H1 (cell line): ENCODE results near the gene B9D2. TPM values are rescaled to one million over a fixed set of nuclear protein-coding genes. Genes with fewer than 3 reads are reported as not detected.

ENCODE experiments used
- CTCF ChIA-PET: fragments of 300-600 bp; sonication (Branson Sonifier 250); formaldehyde crosslinking; loops from one replicate; lab custom pipeline; 2021; ENCODE audit not compliant: partially characterized antibody; lab: Charles Lee
- POLR2A ChIA-PET: fragments of 300-600 bp; sonication (Branson Sonifier 250); formaldehyde crosslinking; loops from one replicate; lab custom pipeline; 2021; ENCODE audit warnings: inconsistent platforms; ENCODE audit not compliant: partially characterized antibody; lab: Charles Lee
- DNase-seq, 2 experiments: peaks; one replicate each; pipeline versions ENCODE4 v3.0.0 to v3.0.0-alpha.2; 2010 to 2022; ENCODE audit warnings: low spot score in 2 of 2, low read depth in 1 of 2, mixed read lengths in 1 of 2
- FAIRE-seq: peaks from 2 replicates; lab custom pipeline; 2011; peaks lifted over from hg19 to GRCh38; lab: Jason Lieb, UNC
- H2AFZ ChIP-seq: 2 replicates; pipeline ENCODE4 v1.8.1; 2012; ENCODE audit warnings: low read length, inconsistent platforms
- H2AK5ac ChIP-seq: 2 replicates; pipeline ENCODE4 v1.6.1; 2013; ENCODE audit warnings: low read depth, low read length
- H2BK120ac ChIP-seq: replicated peaks from 2 replicates; pipeline ENCODE3; 2013; ENCODE audit warnings: low read depth, low read length, inconsistent platforms
- H2BK12ac ChIP-seq: 2 replicates; pipeline ENCODE4 v1.6.1; 2013; ENCODE audit warnings: low read depth, low read length
- H2BK15ac ChIP-seq: 2 replicates; pipeline ENCODE4 v1.6.1; 2013; ENCODE audit warnings: low read length
- H2BK20ac ChIP-seq: 2 replicates; pipeline ENCODE4 v1.6.1; 2013; ENCODE audit warnings: low read length
- H2BK5ac ChIP-seq: 2 replicates; pipeline ENCODE4 v1.6.1; 2013; ENCODE audit warnings: low read depth, low read length
- H3K14ac ChIP-seq: 2 replicates; pipeline ENCODE4 v1.6.1; 2013; ENCODE audit warnings: inconsistent platforms; ENCODE audit not compliant: insufficient read length
- H3K18ac ChIP-seq: 2 replicates; pipeline ENCODE4 v1.6.1; 2013; ENCODE audit warnings: low read length; ENCODE audit errors: extremely low read depth
- H3K23ac ChIP-seq: 2 replicates; pipeline ENCODE4 v1.6.1; 2013; ENCODE audit warnings: inconsistent platforms; ENCODE audit not compliant: insufficient read length
- H3K23me2 ChIP-seq: 2 replicates; pipeline ENCODE4 v1.6.1; 2013; ENCODE audit warnings: low read depth, low read length
- H3K27ac ChIP-seq: 2 replicates; pipeline ENCODE4 v1.6.1; 2011; ENCODE audit warnings: low read depth, low read length, inconsistent platforms
- H3K27me3 ChIP-seq, 4 experiments: replicated peaks in 1 of 4; 1 replicate in 1 of 4; 2 replicates in 3 of 4; pipeline versions ENCODE4 v1.6.1 to v1.8.1; 2011 to 2013; ENCODE audit warnings: low read length in 3 of 4, mild to moderate bottlenecking in 3 of 4, inconsistent platforms in 2 of 4, mixed read lengths in 2 of 4, moderate library complexity in 1 of 4; ENCODE audit not compliant: control insufficient read depth in 3 of 4, insufficient read depth in 3 of 4; ENCODE audit errors: extremely low read depth in 1 of 4
- H3K36me3 ChIP-seq, 4 experiments: 2 replicates each; pipeline versions ENCODE4 v1.6.1 to v1.8.1; 2011 to 2013; ENCODE audit warnings: mild to moderate bottlenecking in 4 of 4, low read length in 3 of 4, moderate library complexity in 2 of 4, control low read depth in 1 of 4, inconsistent platforms in 1 of 4; ENCODE audit not compliant: insufficient read depth in 4 of 4, control insufficient read depth in 2 of 4
- H3K4ac ChIP-seq: replicated peaks from 2 replicates; pipeline ENCODE3; 2013; ENCODE audit warnings: low read length, low read depth, mixed read lengths, inconsistent platforms; ENCODE audit not compliant: insufficient read length
- H3K4me1 ChIP-seq, 4 experiments: replicated peaks in 1 of 4; 1 replicate in 1 of 4; 2 replicates in 3 of 4; pipeline versions ENCODE4 v1.6.1 to v1.8.1; 2011 to 2013; ENCODE audit warnings: low read length in 3 of 4, inconsistent platforms in 2 of 4, mixed read lengths in 1 of 4; ENCODE audit not compliant: insufficient read depth in 4 of 4, control insufficient read depth in 3 of 4
- H3K4me2 ChIP-seq, 2 experiments: 2 replicates each; pipeline versions ENCODE4 v1.6.1 to v1.8.1; 2011 to 2013; ENCODE audit warnings: low read depth in 2 of 2, low read length in 2 of 2, control low read depth in 1 of 2, inconsistent platforms in 1 of 2, mild to moderate bottlenecking in 1 of 2; ENCODE audit not compliant: insufficient read depth in 1 of 2
- H3K4me3 ChIP-seq, 4 experiments: fragments of 200-600, 300-600 bp in 1 of 4; sonication (generic), shearing (Covaris generic), sonication (Bioruptor Twin) in 1 of 4; 2 replicates each; pipeline versions ENCODE4 v1.5.1 to v1.8.1; 2011 to 2016; ENCODE audit warnings: low read length in 4 of 4, low read depth in 3 of 4, control low read depth in 2 of 4, inconsistent platforms in 2 of 4, mild to moderate bottlenecking in 2 of 4, mixed read lengths in 1 of 4, moderate library complexity in 1 of 4; ENCODE audit not compliant: insufficient read depth in 2 of 4; ENCODE audit errors: extremely low read depth in 1 of 4
- H3K56ac ChIP-seq: replicated peaks from 2 replicates; pipeline ENCODE3; 2013; ENCODE audit warnings: low read depth, mild to moderate bottlenecking, mixed read lengths, low read length, inconsistent platforms; ENCODE audit not compliant: insufficient read length
- H3K79me1 ChIP-seq: 2 replicates; pipeline ENCODE4 v1.6.1; 2013; ENCODE audit warnings: low read depth, low read length, control low read depth
- H3K79me2 ChIP-seq, 2 experiments: 2 replicates each; pipeline versions ENCODE4 v1.6.1 to v1.8.1; 2012 to 2013; ENCODE audit warnings: low read length in 2 of 2, mild to moderate bottlenecking in 2 of 2, inconsistent platforms in 1 of 2; ENCODE audit not compliant: insufficient read depth in 2 of 2, control insufficient read depth in 1 of 2
- H3K9ac ChIP-seq, 4 experiments: replicated peaks in 1 of 4; 1 replicate in 1 of 4; 2 replicates in 3 of 4; pipeline versions ENCODE4 v1.6.1 to v1.8.1; 2011 to 2013; ENCODE audit warnings: low read depth in 3 of 4, low read length in 3 of 4, control low read depth in 2 of 4, mild to moderate bottlenecking in 2 of 4, moderate library complexity in 2 of 4, inconsistent platforms in 1 of 4; ENCODE audit errors: extremely low read depth in 1 of 4
- H3K9me3 ChIP-seq, 2 experiments: 2 replicates each; pipeline versions ENCODE4 v1.6.1 to v1.8.1; 2012 to 2013; ENCODE audit warnings: mild to moderate bottlenecking in 2 of 2, moderate library complexity in 2 of 2, control low read depth in 1 of 2, inconsistent platforms in 1 of 2, low read depth in 1 of 2, low read length in 1 of 2, mixed read lengths in 1 of 2; ENCODE audit not compliant: insufficient read depth in 2 of 2
- H4K20me1 ChIP-seq, 2 experiments: replicated peaks in 1 of 2; 2 replicates each; pipeline versions ENCODE3 to v1.8.1; 2011 to 2013; ENCODE audit warnings: inconsistent platforms in 2 of 2, low read length in 2 of 2, mild to moderate bottlenecking in 1 of 2; ENCODE audit not compliant: insufficient read depth in 2 of 2, control insufficient read depth in 1 of 2
- H4K5ac ChIP-seq: 2 replicates; pipeline ENCODE4 v1.6.1; 2013; ENCODE audit warnings: low read length, low read depth, mixed read lengths, inconsistent platforms; ENCODE audit not compliant: insufficient read length
- H4K8ac ChIP-seq: 2 replicates; pipeline ENCODE4 v1.8.0; 2013; ENCODE audit warnings: mild to moderate bottlenecking, moderate library complexity, low read length, inconsistent platforms; ENCODE audit not compliant: insufficient read depth; ENCODE audit errors: extremely low read depth
- H4K91ac ChIP-seq: replicated peaks from 2 replicates; pipeline ENCODE3; 2013; ENCODE audit warnings: low read length, mixed read lengths, inconsistent platforms; ENCODE audit not compliant: insufficient read length
- CBX5 ChIP-seq: fragments of 300-800, 300-1000 bp; sonication (generic); IDR thresholded peaks from 2 replicates; pipeline ENCODE4 v1.7.1; 2016; ENCODE audit warnings: antibody characterized with exemption, low read length, low read depth
- CHD2 ChIP-seq: IDR thresholded peaks from 2 replicates; pipeline ENCODE4 v1.6.1; 2012; ENCODE audit warnings: low read length, improper control_type of control experiment
- JUN ChIP-seq: IDR thresholded peaks from 2 replicates; pipeline ENCODE4 v1.6.1; 2011; ENCODE audit warnings: low read depth, mild to moderate bottlenecking, improper control_type of control experiment, low read length
- MAX ChIP-seq: IDR thresholded peaks from 2 replicates; pipeline ENCODE4 v1.6.1; 2012; ENCODE audit warnings: inconsistent platforms
- NANOG ChIP-seq: IDR thresholded peaks from 2 replicates; pipeline ENCODE4 v1.6.1; 2011; ENCODE audit warnings: low read length, low read depth, mild to moderate bottlenecking, inconsistent platforms; ENCODE audit not compliant: insufficient read depth, poor library complexity, severe bottlenecking
- POLR2AphosphoS5 ChIP-seq: IDR thresholded peaks from 2 replicates; pipeline ENCODE4 v1.6.1; 2011; ENCODE audit warnings: low read depth, low read length
- RAD21 ChIP-seq, 2 experiments: IDR thresholded peaks in 1 of 2; conservative IDR thresholded peaks in 1 of 2; 2 replicates each; pipeline ENCODE4 v1.6.1; 2011; ENCODE audit warnings: low read depth in 2 of 2, low read length in 2 of 2, improper control_type of control experiment in 1 of 2, inconsistent platforms in 1 of 2, mild to moderate bottlenecking in 1 of 2, moderate library complexity in 1 of 2
- RNF2 ChIP-seq: fragments of 200-900, 300-1000 bp; sonication (generic); IDR thresholded peaks from 2 replicates; pipeline ENCODE4 v1.7.1; 2016; ENCODE audit warnings: borderline replicate concordance, low read depth, mild to moderate bottlenecking, antibody characterized with exemption, low read length; ENCODE audit not compliant: poor library complexity, severe bottlenecking; ENCODE audit errors: missing control alignments
- RXRA ChIP-seq: IDR thresholded peaks from 2 replicates; pipeline ENCODE4 v1.6.1; 2011; ENCODE audit warnings: low read depth, mild to moderate bottlenecking, low read length, moderate library complexity; ENCODE audit not compliant: insufficient read depth
- SAP30 ChIP-seq: fragments of 300-600 bp; sonication (generic); IDR thresholded peaks from 2 replicates; pipeline ENCODE4 v1.7.1; 2012; ENCODE audit warnings: low read length, moderate library complexity, mild to moderate bottlenecking, inconsistent platforms; ENCODE audit not compliant: insufficient read depth, insufficient replicate concordance
- SIX5 ChIP-seq: IDR thresholded peaks from 2 replicates; pipeline ENCODE4 v1.6.1; 2011; ENCODE audit warnings: mild to moderate bottlenecking, low read depth, low read length
- TBP ChIP-seq: IDR thresholded peaks from 2 replicates; pipeline ENCODE4 v1.6.1; 2011; ENCODE audit warnings: low read depth, low read length, improper control_type of control experiment
- TCF12 ChIP-seq: IDR thresholded peaks from 2 replicates; pipeline ENCODE4 v1.6.1; 2011; ENCODE audit warnings: low read depth, mild to moderate bottlenecking, low read length
- YY1 ChIP-seq: IDR thresholded peaks from 2 replicates; pipeline ENCODE4 v1.6.1; 2011; ENCODE audit warnings: low read depth, mild to moderate bottlenecking, low read length
- WGBS, 2 experiments: shearing (Covaris generic) in 1 of 2; methylation state at CpG; one replicate each; pipeline versions ENCODE4 v1.1.6 to v1.1.7; 2013 to 2015; ENCODE audit warnings: low lambda C conversion rate in 2 of 2, mixed read lengths in 2 of 2, inconsistent platforms in 1 of 2, low coverage in 1 of 2, missing lambda C conversion rate in 1 of 2; ENCODE audit not compliant: insufficient replicate concordance in 2 of 2, insufficient coverage in 1 of 2, insufficient read length in 1 of 2; ENCODE audit errors: extremely low coverage in 1 of 2, missing lambda C conversion rate in 1 of 2; 5-methylcytosine and 5-hydroxymethylcytosine counted together
- polyA plus RNA-seq, 7 experiments: library from polyadenylated mRNA; depleted of rRNA in 3 of 7; stranded (reverse) in 5 of 7; unstranded in 2 of 7; fragments of >200 nt in 5 of 7; fragments of 200-250 nt in 2 of 7; gene quantifications; 1 replicate in 5 of 7; 2 replicates in 1 of 7; 4 replicates in 1 of 7; pipeline versions ENCODE4 v1.2.1 to v1.2.3, GENCODE V29; 2011 to 2013; ENCODE audit warnings: missing spikeins in 2 of 7, mixed read lengths in 2 of 7
- total RNA-seq: library from RNA; stranded (reverse); fragmentation: NEBNext Ultra II Directional; extraction: Animal tissue kit (Norgen Biotek cat#: 25700); gene quantifications from 2 replicates; pipeline ENCODE4 v1.2.1, GENCODE V29; 2021

Gene B9D2
- total and polyA plus RNA-seq, 2 of the 8 experiments (the other 6 are each of a cell fraction or from before 2014, with no cell fraction given), result 4.9 to 6.3 TPM

GRCh38 chr19:41369769-41370168 lies 5.8 kb upstream of the B9D2 start:
- Histone ChIP-seq H2BK20ac (no peak overlapping the region), H2BK12ac (no peak overlapping the region), H3K14ac (no peak overlapping the region), H3K4me2 (no peak overlapping the region), H2AK5ac (no peak overlapping the region), H3K4me3 (no peak overlapping the region), H2BK15ac (no peak overlapping the region), H3K36me3 (no peaks in the 10 kb centered on the region), H3K4ac (no peak overlapping the region), H3K23ac (no peak overlapping the region), H2BK120ac (no peak overlapping the region), H4K8ac (no peak overlapping the region), H3K23me2 (no peaks in the 10 kb centered on the region; the same call in 1 of the 2 replicates), H3K79me2 (no peaks in the 10 kb centered on the region), H2AFZ (no peak overlapping the region), H4K91ac (no peak overlapping the region), H3K4me1 (no peaks in the 10 kb centered on the region; a peak in 1 of 7 replicates), H3K9me3 (no peaks in the 10 kb centered on the region), H4K20me1 (no peaks in the 10 kb centered on the region), H3K18ac (no peak overlapping the region), H3K27ac (no peak overlapping the region), H4K5ac (no peak overlapping the region), H3K56ac (no peak overlapping the region), H3K27me3 (no peaks in the 10 kb centered on the region), H3K9ac (no peak overlapping the region), H2BK5ac (no peak overlapping the region), H3K79me1 (peaks cover under 1% of the 10 kb centered on the region)
- POLR2A ChIA-PET, result interaction anchor here (0.7 kb wide), 1 partner anchor 26 kb away, joined by 3 read pairs; no protein-coding TSS in a partner anchor
- no peak for FAIRE-seq
- WGBS, 2 experiments, result 95% methylated on average over 2 of the region's 2 CpGs; no CpG with 5 or more reads in 1 of the 2 experiments
- DNase-seq, result no peak
- CTCF ChIA-PET, result interaction anchor here (1.3 to 1.4 kb wide), 2 partner anchors 38 to 200 kb away, joined by 3 to 4 read pairs; no protein-coding TSS in a partner anchor
- no peak for TF ChIP-seq TBP
- TF ChIP-seq SAP30, result no peak
- no peak for TF ChIP-seq RAD21 (IDR thresholded peaks at IDR 0.05 in 1 of 2, conservative IDR thresholded peaks at IDR 0.05 in 1 of 2; ENCODE audit: low read depth in 2 of 2, low read length in 2 of 2)
- no peak for TF ChIP-seq RXRA
- no peak for TF ChIP-seq JUN
- TF ChIP-seq CBX5, result no peak
- TF ChIP-seq MAX, result no peak
- no peak for TF ChIP-seq NANOG
- no peak for TF ChIP-seq TCF12
- TF ChIP-seq CHD2, result no peak
- TF ChIP-seq YY1, result no peak
- no peak for TF ChIP-seq POLR2AphosphoS5
- no peak for TF ChIP-seq RNF2
- no peak for TF ChIP-seq SIX5
